Endothelial cell of umbilical vein (primary cell): ENCODE measurements around the gene FANCG. TPM values are rescaled to one million over a fixed set of nuclear protein-coding genes. Genes with fewer than 3 reads are reported as not detected.

Experiments used
- BruUV-seq: library from RNA; stranded (reverse); fragments of 400-500 nt; replicated peaks from 2 replicates; lab custom pipeline; 2021; lab: Mats Ljungman, UMichigan
- CTCF ChIA-PET: fragments of 300-600, 350-600 bp; sonication (Branson Sonifier 250); formaldehyde crosslinking; loops from one replicate; lab custom pipeline; 2021; ENCODE audit warnings: antibody characterized with exemption, inconsistent platforms; lab: Charles Lee
- POLR2A ChIA-PET: fragments of 300-600, 350-600 bp; sonication (Branson Sonifier 250); formaldehyde crosslinking; loops from one replicate; lab custom pipeline; 2021; ENCODE audit warnings: antibody characterized with exemption, inconsistent platforms; lab: Charles Lee
- DNase-seq: peaks from one replicate; pipeline ENCODE4 v3.0.0-alpha.2; 2011; ENCODE audit warnings: low read depth, low spot score
- FAIRE-seq: peaks from 2 replicates; lab custom pipeline; 2011; peaks lifted over from hg19 to GRCh38; lab: Jason Lieb, UNC
- H2AFZ ChIP-seq: 2 replicates; pipeline ENCODE4 v1.6.0; 2012; ENCODE audit warnings: low read depth, low read length, control low read depth, inconsistent platforms
- H3K27ac ChIP-seq: 2 replicates; pipeline ENCODE4 v1.5.1; 2011; ENCODE audit warnings: low read depth, mild to moderate bottlenecking, control low read depth, low read length, moderate library complexity; ENCODE audit not compliant: insufficient read depth
- H3K27me3 ChIP-seq, 2 experiments: 2 replicates each; pipeline versions ENCODE4 v1.6.0 to v1.6.1; 2011; ENCODE audit warnings: low read length in 2 of 2, mixed read lengths in 1 of 2; ENCODE audit not compliant: control insufficient read depth in 2 of 2, insufficient read depth in 2 of 2
- H3K36me3 ChIP-seq, 2 experiments: 2 replicates in 1 of 2; 3 replicates in 1 of 2; pipeline ENCODE4 v1.5.1; 2011; ENCODE audit warnings: low read length in 2 of 2, mild to moderate bottlenecking in 1 of 2, moderate library complexity in 1 of 2; ENCODE audit not compliant: control insufficient read depth in 2 of 2, insufficient read depth in 2 of 2; ENCODE audit errors: extremely low read depth in 1 of 2
- H3K4me1 ChIP-seq: 3 replicates; pipeline ENCODE4 v1.5.1; 2011; ENCODE audit warnings: mild to moderate bottlenecking, low read length; ENCODE audit not compliant: control insufficient read depth, insufficient read depth; ENCODE audit errors: extremely low read depth
- H3K4me2 ChIP-seq: 2 replicates; pipeline ENCODE4 v1.6.1; 2011; ENCODE audit warnings: low read length, control low read depth, mixed read lengths; ENCODE audit not compliant: insufficient read depth
- H3K4me3 ChIP-seq, 3 experiments: fragments of 200-600 bp in 1 of 3; sonication (generic), shearing (Covaris generic) in 1 of 3; replicated peaks in 1 of 3; 2 replicates each; pipeline ENCODE4 v1.5.1; 2011 to 2016; ENCODE audit warnings: control low read depth in 3 of 3, low read length in 3 of 3, mild to moderate bottlenecking in 2 of 3, inconsistent platforms in 1 of 3, low read depth in 1 of 3, moderate library complexity in 1 of 3; ENCODE audit not compliant: insufficient read depth in 1 of 3
- H3K79me2 ChIP-seq: 2 replicates; pipeline ENCODE4 v1.6.0; 2012; ENCODE audit warnings: low read length, inconsistent platforms; ENCODE audit not compliant: control insufficient read depth, insufficient read depth
- H3K9ac ChIP-seq: replicated peaks from 2 replicates; pipeline ENCODE3; 2011; ENCODE audit warnings: low read length, control low read depth; ENCODE audit not compliant: insufficient read depth; ENCODE audit errors: extremely low read depth
- H3K9me1 ChIP-seq: replicated peaks from 3 replicates; pipeline ENCODE4 v1.6.0; 2011; ENCODE audit warnings: mild to moderate bottlenecking, low read length; ENCODE audit not compliant: control insufficient read depth, insufficient read depth; ENCODE audit errors: extremely low read depth
- H3K9me3 ChIP-seq: replicated peaks from 2 replicates; pipeline ENCODE4 v1.5.1; 2012; ENCODE audit warnings: low read length, inconsistent platforms; ENCODE audit not compliant: control insufficient read depth, insufficient read depth
- H4K20me1 ChIP-seq: replicated peaks from 2 replicates; pipeline ENCODE3; 2011; ENCODE audit warnings: mild to moderate bottlenecking, low read length; ENCODE audit not compliant: control insufficient read depth, insufficient read depth; ENCODE audit errors: extremely low read depth
- EZH2 ChIP-seq: IDR thresholded peaks from 2 replicates; pipeline ENCODE4 v1.6.1; 2012; ENCODE audit warnings: borderline replicate concordance, low read depth, mild to moderate bottlenecking, moderate library complexity, low read length, inconsistent platforms; ENCODE audit not compliant: severe bottlenecking
- FOS ChIP-seq: IDR thresholded peaks from 2 replicates; pipeline ENCODE4 v1.6.1; 2011; ENCODE audit warnings: mild to moderate bottlenecking, low read length, moderate library complexity, borderline replicate concordance; ENCODE audit not compliant: insufficient read depth
- GATA2 ChIP-seq: IDR thresholded peaks from 2 replicates; pipeline ENCODE4 v1.7.0; 2011; ENCODE audit warnings: low read depth, mild to moderate bottlenecking, moderate library complexity, mixed read lengths, low read length; ENCODE audit not compliant: insufficient read length, insufficient read depth
- JUN ChIP-seq: IDR thresholded peaks from 2 replicates; pipeline ENCODE4 v1.6.1; 2011; ENCODE audit warnings: borderline replicate concordance, low read depth; ENCODE audit not compliant: insufficient read length, insufficient read depth
- MAX ChIP-seq: IDR thresholded peaks from 2 replicates; pipeline ENCODE4 v1.6.1; 2011; ENCODE audit not compliant: insufficient read depth, insufficient read length
- MYC ChIP-seq: IDR thresholded peaks from one replicate; pipeline ENCODE4 v1.6.1; 2011; ENCODE audit warnings: mild to moderate bottlenecking, low read depth, low read length
- POLR2A ChIP-seq: IDR thresholded peaks from 2 replicates; pipeline ENCODE4 v1.6.1; 2012; ENCODE audit warnings: low read depth, mild to moderate bottlenecking, control low read depth, low read length
- POLR2AphosphoS5 ChIP-seq: IDR thresholded peaks from 2 replicates; pipeline ENCODE4 v1.6.1; 2012; ENCODE audit warnings: low read depth, mild to moderate bottlenecking, control low read depth, low read length, moderate library complexity; ENCODE audit not compliant: insufficient read depth
- dilution Hi-C: fragments of 300-500 bp; cut with MboI; formaldehyde crosslinking; loops from one replicate; pipeline ENCODE4 v1.15.0; 2019; ENCODE audit warnings: low sequenced_read_pairs; ENCODE audit not compliant: extremely low pct_ligation_motif_present
- intact Hi-C: fragments of 100-400 bp; cut with micrococcal nuclease; formaldehyde crosslinking; loops from one replicate; pipeline ENCODE4 v1.10.0; 2022
- polyA plus RNA-seq, 4 experiments: library from polyadenylated mRNA; depleted of rRNA in 3 of 4; stranded (reverse) in 3 of 4; unstranded in 1 of 4; fragments of >200 nt; gene quantifications; 2 replicates each; pipeline versions ENCODE4 v1.2.1 to v1.2.3, GENCODE V29; 2011 to 2012; ENCODE audit warnings: missing spikeins in 1 of 4
- total RNA-seq: library from RNA; stranded (reverse); gene quantifications from 2 replicates; pipeline ENCODE4 v1.2.3, GENCODE V29; 2021
- TF ChIP-seq, protein P1 (sequence below), 2 donors: IDR thresholded peaks; 1 replicate in 1 of 2; 2 replicates in 1 of 2; pipeline ENCODE4 v1.5.1; 2011; ENCODE audit warnings: low read length in 2 of 2, mild to moderate bottlenecking in 2 of 2, moderate library complexity in 2 of 2, control low read depth in 1 of 2, inconsistent platforms in 1 of 2, low read depth in 1 of 2; ENCODE audit not compliant: insufficient read depth in 1 of 2; ENCODE audit errors: extremely low read depth in 1 of 2

Gene FANCG
- total and polyA plus RNA-seq, 2 donors (not counting 3 experiments of a cell fraction or from before 2014, with no cell fraction given): 31.6 to 58.0 TPM

DNA sequence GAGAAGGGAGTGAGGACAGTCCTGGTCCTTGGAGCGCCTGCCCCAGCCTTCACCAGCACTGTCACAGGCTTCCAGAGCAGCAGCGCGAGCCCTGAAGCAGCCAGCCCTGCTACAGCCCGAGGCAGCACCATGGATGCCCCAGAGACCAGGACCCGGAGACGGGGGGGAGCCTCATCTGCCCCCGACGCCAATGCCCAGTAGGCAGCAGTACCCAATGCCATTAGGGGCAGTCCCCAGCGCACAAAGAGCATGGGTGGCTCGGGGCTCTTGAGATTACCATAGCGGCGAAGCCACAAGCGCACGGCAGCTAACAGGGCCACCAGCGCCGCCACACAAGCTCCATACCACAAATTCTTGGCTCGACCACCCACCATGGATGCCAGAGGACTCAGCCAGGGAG is 11.8 kb upstream of the FANCG start:
- H3K36me3 ChIP-seq: peaks cover 2 to 25% of the 10 kb centered on the region in 2 experiments
- H3K4me3 ChIP-seq: no peak overlapping the region
- CTCF ChIA-PET: interaction anchor here (1.2 to 2.4 kb wide), 3 partner anchors 41 to 192 kb away, joined by 3 to 12 read pairs (median 5); no protein-coding TSS in a partner anchor
- no peak for TF ChIP-seq POLR2A
- no peak for TF ChIP-seq MAX
- no peak for TF ChIP-seq GATA2
- no peak for TF ChIP-seq FOS
- TF ChIP-seq, protein P1, sequence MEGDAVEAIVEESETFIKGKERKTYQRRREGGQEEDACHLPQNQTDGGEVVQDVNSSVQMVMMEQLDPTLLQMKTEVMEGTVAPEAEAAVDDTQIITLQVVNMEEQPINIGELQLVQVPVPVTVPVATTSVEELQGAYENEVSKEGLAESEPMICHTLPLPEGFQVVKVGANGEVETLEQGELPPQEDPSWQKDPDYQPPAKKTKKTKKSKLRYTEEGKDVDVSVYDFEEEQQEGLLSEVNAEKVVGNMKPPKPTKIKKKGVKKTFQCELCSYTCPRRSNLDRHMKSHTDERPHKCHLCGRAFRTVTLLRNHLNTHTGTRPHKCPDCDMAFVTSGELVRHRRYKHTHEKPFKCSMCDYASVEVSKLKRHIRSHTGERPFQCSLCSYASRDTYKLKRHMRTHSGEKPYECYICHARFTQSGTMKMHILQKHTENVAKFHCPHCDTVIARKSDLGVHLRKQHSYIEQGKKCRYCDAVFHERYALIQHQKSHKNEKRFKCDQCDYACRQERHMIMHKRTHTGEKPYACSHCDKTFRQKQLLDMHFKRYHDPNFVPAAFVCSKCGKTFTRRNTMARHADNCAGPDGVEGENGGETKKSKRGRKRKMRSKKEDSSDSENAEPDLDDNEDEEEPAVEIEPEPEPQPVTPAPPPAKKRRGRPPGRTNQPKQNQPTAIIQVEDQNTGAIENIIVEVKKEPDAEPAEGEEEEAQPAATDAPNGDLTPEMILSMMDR (IDR thresholded peaks at IDR 0.05; ENCODE audit: extremely low read depth in 1 of 2, insufficient read depth in 1 of 2, low read depth in 1 of 2, low read length in 2 of 2): no peak
- TF ChIP-seq MYC: no peak
- TF ChIP-seq POLR2AphosphoS5: no peak
- no peak for TF ChIP-seq EZH2
- no peak for TF ChIP-seq JUN
- H3K79me2 ChIP-seq: no peaks in the 10 kb centered on the region
- POLR2A ChIA-PET: interaction anchor here (1.4 kb wide), 1 partner anchor 12 kb away, joined by 3 read pairs; the partner anchor contains the start of gene STOML2
- no peaks in the 10 kb centered on the region for H3K9me1 ChIP-seq
- no peak overlapping the region for H2AFZ ChIP-seq
- H3K4me1 ChIP-seq: peaks cover 2% of the 10 kb centered on the region
- DNase-seq: no peak
- no peak overlapping the region for H3K4me2 ChIP-seq
- H3K9me3 ChIP-seq: no peaks in the 10 kb centered on the region
- no peaks in the 10 kb centered on the region for H4K20me1 ChIP-seq
- H3K27me3 ChIP-seq: no peaks in the 10 kb centered on the region
- dilution Hi-C loops (no loop called here), intact Hi-C loops (no loop called here)
- no TSS peak for BruUV-seq
- no peak overlapping the region for H3K9ac ChIP-seq
- no peak overlapping the region for H3K27ac ChIP-seq
- no peak for FAIRE-seq
